Measurements from ENCODE around the gene LARGE1. TPM values are rescaled to one million over a fixed set of nuclear protein-coding genes. Genes with fewer than 3 reads are reported as not detected.

LARGE1 gene
- total and polyA plus RNA-seq, 7 donors: 14.9 to 91.6 (median 46.1) TPM

DNA sequence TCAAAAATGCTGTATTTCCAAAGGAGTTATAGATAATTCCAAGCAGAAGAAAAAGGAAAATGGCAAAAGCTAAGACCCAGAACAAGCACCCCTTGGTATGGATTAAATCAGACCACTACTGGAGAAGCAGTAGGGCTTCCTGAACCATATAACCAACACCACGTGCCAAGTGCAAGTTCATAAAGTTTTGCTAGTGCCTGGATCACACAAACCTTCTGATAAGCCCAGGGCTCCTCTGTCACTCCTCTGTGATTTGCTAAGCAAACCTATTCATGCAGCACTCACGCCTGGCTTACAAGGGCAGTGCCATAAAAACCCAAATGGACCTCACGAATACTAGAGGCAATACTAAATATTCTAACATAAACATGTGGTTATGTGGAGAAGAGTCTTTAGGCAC lies 13.3 kb downstream of the LARGE1 start:
- Histone ChIP-seq H3K27me3 (ENCODE audit: insufficient read depth in 3 of 3, low read length in 2 of 3) (no peaks in the 10 kb centered on the region), H3K4me1 (peaks cover 30% of the 10 kb centered on the region), H3K36me3 (ENCODE audit: insufficient read depth in 1 of 2, low read depth in 1 of 2) (no peaks in the 10 kb centered on the region), H3K4me3 (no peak overlapping the region), H3K9me3 (no peaks in the 10 kb centered on the region), H3K27ac (no peak overlapping the region)
- TF ChIP-seq, protein P1, sequence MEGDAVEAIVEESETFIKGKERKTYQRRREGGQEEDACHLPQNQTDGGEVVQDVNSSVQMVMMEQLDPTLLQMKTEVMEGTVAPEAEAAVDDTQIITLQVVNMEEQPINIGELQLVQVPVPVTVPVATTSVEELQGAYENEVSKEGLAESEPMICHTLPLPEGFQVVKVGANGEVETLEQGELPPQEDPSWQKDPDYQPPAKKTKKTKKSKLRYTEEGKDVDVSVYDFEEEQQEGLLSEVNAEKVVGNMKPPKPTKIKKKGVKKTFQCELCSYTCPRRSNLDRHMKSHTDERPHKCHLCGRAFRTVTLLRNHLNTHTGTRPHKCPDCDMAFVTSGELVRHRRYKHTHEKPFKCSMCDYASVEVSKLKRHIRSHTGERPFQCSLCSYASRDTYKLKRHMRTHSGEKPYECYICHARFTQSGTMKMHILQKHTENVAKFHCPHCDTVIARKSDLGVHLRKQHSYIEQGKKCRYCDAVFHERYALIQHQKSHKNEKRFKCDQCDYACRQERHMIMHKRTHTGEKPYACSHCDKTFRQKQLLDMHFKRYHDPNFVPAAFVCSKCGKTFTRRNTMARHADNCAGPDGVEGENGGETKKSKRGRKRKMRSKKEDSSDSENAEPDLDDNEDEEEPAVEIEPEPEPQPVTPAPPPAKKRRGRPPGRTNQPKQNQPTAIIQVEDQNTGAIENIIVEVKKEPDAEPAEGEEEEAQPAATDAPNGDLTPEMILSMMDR (IDR thresholded peaks at IDR 0.05): no peak
- DNase-seq: no peak
- no peak for ATAC-seq
- intact Hi-C loops (cut with DNase I): no loop called here
- WGBS, 3 donors: 89 to 91% (median 90%) methylated on average over 3 of the region's 3 CpGs

DNA sequence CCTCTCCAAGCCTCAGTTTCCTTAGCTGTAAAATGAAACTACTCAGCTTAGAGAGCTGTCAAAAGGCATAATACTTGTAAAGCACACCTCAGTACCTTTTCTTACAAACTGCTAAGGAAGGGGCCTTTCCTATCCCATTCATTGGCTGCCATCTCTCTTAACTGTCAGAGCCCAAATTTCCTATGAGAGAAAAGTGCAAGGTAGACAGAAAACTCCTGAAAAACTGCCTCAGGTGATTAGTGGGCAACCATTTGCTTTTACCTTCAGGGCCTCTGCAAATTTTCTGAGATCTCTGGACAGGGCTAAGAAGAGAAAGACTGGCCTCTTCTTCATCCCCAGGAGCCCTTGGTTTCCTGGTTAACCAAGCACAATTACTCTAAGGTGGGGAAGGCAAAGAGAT lies 13.8 kb downstream of the LARGE1 start:
- no peaks in the 10 kb centered on the region for H3K36me3 ChIP-seq (ENCODE audit: insufficient read depth in 1 of 2, low read depth in 1 of 2)
- intact Hi-C loops (cut with DNase I): no loop called here
- H3K4me1 ChIP-seq: peaks cover 32% of the 10 kb centered on the region
- H3K27me3 ChIP-seq (ENCODE audit: insufficient read depth in 3 of 3, low read length in 2 of 3): no peaks in the 10 kb centered on the region
- ATAC-seq (no peak), DNase-seq (no peak)
- H3K9me3 ChIP-seq: no peaks in the 10 kb centered on the region
- no peak overlapping the region for H3K4me3 ChIP-seq
- TF ChIP-seq, protein P1 (IDR thresholded peaks at IDR 0.05): no peak
- H3K27ac ChIP-seq: no peak overlapping the region

DNA sequence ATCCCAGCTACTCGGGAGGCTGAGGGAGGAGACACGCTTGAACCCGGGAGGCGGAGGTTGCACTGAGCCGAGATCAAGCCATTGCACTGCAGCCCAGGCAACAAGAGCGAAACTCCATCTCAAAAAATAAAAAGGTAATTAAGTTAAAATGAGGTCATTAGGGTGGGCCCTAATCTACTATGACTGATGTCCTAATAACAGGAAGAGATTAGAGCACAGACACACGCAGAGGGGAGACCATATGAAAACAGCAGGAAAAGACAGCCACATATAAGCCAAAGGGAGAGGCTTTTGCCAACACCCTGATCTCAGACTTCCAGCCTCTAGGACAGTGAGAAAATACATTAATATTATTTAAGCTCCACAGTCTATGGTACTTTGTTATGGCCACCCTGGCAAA lies 17.3 kb downstream of the LARGE1 start:
- peaks cover 29% of the 10 kb centered on the region for H3K4me1 ChIP-seq
- intact Hi-C loops (cut with DNase I): no loop called here

DNA sequence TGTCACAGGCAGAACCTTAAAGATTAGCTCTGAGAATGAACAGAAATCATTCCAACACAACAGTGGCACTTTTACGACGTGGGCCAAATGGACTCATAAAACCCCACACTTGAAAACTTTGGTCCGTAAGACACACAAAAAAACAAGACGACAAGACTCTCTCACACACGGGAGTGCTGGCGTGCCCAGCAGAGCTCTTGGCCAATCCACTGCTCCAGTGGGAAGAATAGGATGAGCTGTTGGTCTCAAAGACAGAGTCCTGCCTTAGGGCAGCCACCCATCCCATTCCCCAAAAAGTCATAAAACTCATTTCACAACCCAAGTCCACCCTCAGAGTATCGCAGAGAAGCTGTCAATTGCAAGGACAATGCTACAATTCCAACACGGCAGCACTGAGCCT lies 18.2 kb downstream of the LARGE1 start:
- H3K4me1 ChIP-seq: peaks cover 26% of the 10 kb centered on the region
- no peak for ATAC-seq
- intact Hi-C loops (cut with DNase I): no loop called here
- no peak overlapping the region for H3K27ac ChIP-seq
- DNase-seq: no peak
- H3K36me3 ChIP-seq (ENCODE audit: insufficient read depth in 1 of 2, low read depth in 1 of 2): no peaks in the 10 kb centered on the region
- TF ChIP-seq, protein P1 (IDR thresholded peaks at IDR 0.05): no peak
- H3K4me3 ChIP-seq: no peak overlapping the region
- no peaks in the 10 kb centered on the region for H3K9me3 ChIP-seq
- 87 to 93% (median 92%) methylated on average over 8 of the region's 8 CpGs for WGBS, 3 donors
- H3K27me3 ChIP-seq (ENCODE audit: insufficient read depth in 3 of 3, low read length in 2 of 3): no peaks in the 10 kb centered on the region

More for the DNA sequence above, 17.3 kb downstream of the LARGE1 start:
- DNase-seq (no peak), ATAC-seq (no peak)
- H3K27me3 ChIP-seq (ENCODE audit: insufficient read depth in 3 of 3, low read length in 2 of 3): no peaks in the 10 kb centered on the region
- H3K4me3 ChIP-seq: no peak overlapping the region
- H3K36me3 ChIP-seq (ENCODE audit: insufficient read depth in 1 of 2, low read depth in 1 of 2): no peaks in the 10 kb centered on the region
- 80 to 93% (median 90%) methylated on average over 7 of the region's 7 CpGs for whole genome bisulfite sequencing, 3 donors
- TF ChIP-seq, protein P1 (IDR thresholded peaks at IDR 0.05): no peak
- no peaks in the 10 kb centered on the region for H3K9me3 ChIP-seq
- no peak overlapping the region for H3K27ac ChIP-seq

DNA sequence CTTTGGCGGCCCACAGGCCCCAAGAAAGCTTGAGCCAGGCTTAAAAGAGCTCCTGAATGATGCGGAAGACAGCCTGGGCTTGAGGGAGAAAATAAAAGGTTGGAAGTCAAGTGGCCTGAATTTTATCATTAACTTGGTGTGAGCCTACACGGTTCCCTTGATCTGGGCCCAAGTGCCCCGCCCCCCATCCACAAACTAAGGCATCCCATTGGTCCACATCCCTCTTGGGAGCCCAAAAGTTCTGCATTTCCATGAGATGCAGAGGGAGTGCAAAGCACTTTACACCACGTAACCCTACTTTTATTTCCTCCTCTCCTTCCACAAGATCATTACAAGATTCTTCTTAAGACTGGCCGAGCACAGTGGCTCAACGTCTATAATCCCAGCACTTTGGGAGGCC lies 22.2 kb downstream of the LARGE1 start:
- ATAC-seq: no peak
- H3K9me3 ChIP-seq: no peaks in the 10 kb centered on the region
- WGBS, 3 donors: 86 to 88% (median 87%) methylated on average over 7 of the region's 7 CpGs
- DNase-seq: no peak
- H3K36me3 ChIP-seq (ENCODE audit: insufficient read depth in 1 of 2, low read depth in 1 of 2): no peaks in the 10 kb centered on the region
- H3K4me1 ChIP-seq: peaks cover 26% of the 10 kb centered on the region
- H3K27ac ChIP-seq: no peak overlapping the region
- no peaks in the 10 kb centered on the region for H3K27me3 ChIP-seq (ENCODE audit: insufficient read depth in 3 of 3, low read length in 2 of 3)
- TF ChIP-seq, protein P1 (IDR thresholded peaks at IDR 0.05): no peak
- intact Hi-C loops (cut with DNase I): no loop called here
- H3K4me3 ChIP-seq: no peak overlapping the region
